A673 (cell line): ENCODE data around the gene CLEC2A. TPM values are rescaled to one million over a fixed set of nuclear protein-coding genes. Genes with fewer than 3 reads are reported as not detected.

Experiments used
- BruUV-seq: library from RNA; stranded (reverse); fragments of 400-500 nt; replicated peaks from 2 replicates; lab custom pipeline; 2021; lab: Mats Ljungman, UMichigan
- CTCF ChIA-PET: fragments of 300-600 bp; sonication (Branson Sonifier 250); formaldehyde crosslinking; loops from one replicate; lab custom pipeline; 2022; ENCODE audit warnings: antibody characterized with exemption; lab: Charles Lee
- POLR2A ChIA-PET: fragments of 300-600 bp; sonication (Branson Sonifier 250); formaldehyde crosslinking; loops from one replicate; lab custom pipeline; 2022; ENCODE audit warnings: antibody characterized with exemption; ENCODE audit not compliant: low non-redundant PET; lab: Charles Lee
- DNase-seq: peaks from one replicate; pipeline ENCODE4 v3.0.0-alpha.2; 2015; ENCODE audit warnings: low spot score
- H3K27ac ChIP-seq: fragments of 200-600 bp; sonication (generic); 2 replicates; pipeline ENCODE4 v1.5.1; 2016; ENCODE audit warnings: mixed run types, low read depth, mild to moderate bottlenecking, mixed read lengths, antibody characterized with exemption, low read length; ENCODE audit not compliant: poor library complexity, severe bottlenecking
- H3K27me3 ChIP-seq: fragments of 200-600 bp; sonication (generic); replicated peaks from 2 replicates; pipeline ENCODE4 v1.6.1; 2017; ENCODE audit warnings: mixed run types, low read depth, mild to moderate bottlenecking, mixed read lengths, antibody characterized with exemption, low read length; ENCODE audit not compliant: insufficient read depth, poor library complexity
- H3K36me3 ChIP-seq: fragments of 200-600 bp; sonication (generic); 2 replicates; pipeline ENCODE4 v1.6.1; 2016; ENCODE audit warnings: mixed run types, mild to moderate bottlenecking, mixed read lengths, antibody characterized with exemption, low read length; ENCODE audit not compliant: insufficient read depth, poor library complexity, severe bottlenecking
- H3K4me1 ChIP-seq: fragments of 200-600 bp; sonication (generic); 2 replicates; pipeline ENCODE4 v1.6.1; 2017; ENCODE audit warnings: mixed run types, mild to moderate bottlenecking, mixed read lengths, antibody characterized with exemption, low read length; ENCODE audit not compliant: insufficient read depth, poor library complexity, severe bottlenecking
- H3K4me3 ChIP-seq: fragments of 200-600 bp; sonication (generic); 2 replicates; pipeline ENCODE4 v1.5.1; 2016; ENCODE audit warnings: low read depth, mixed run types, mild to moderate bottlenecking, mixed read lengths, low read length; ENCODE audit not compliant: poor library complexity, severe bottlenecking
- H3K9me3 ChIP-seq: fragments of 200-600 bp; sonication (generic); 2 replicates; pipeline ENCODE4 v1.6.1; 2016; ENCODE audit warnings: mixed run types, low read depth, mild to moderate bottlenecking, mixed read lengths, antibody characterized with exemption, low read length; ENCODE audit not compliant: poor library complexity, severe bottlenecking
- EZH2 ChIP-seq: fragments of 200-600 bp; sonication (generic); IDR thresholded peaks from 2 replicates; pipeline ENCODE4 v1.6.1; 2017; ENCODE audit warnings: borderline replicate concordance, low read depth, mild to moderate bottlenecking, mixed read lengths, antibody characterized with exemption, low read length; ENCODE audit not compliant: poor library complexity, severe bottlenecking
- intact Hi-C: fragments of 100-400 bp; cut with micrococcal nuclease; formaldehyde crosslinking; loops from one replicate; pipeline ENCODE4 v1.10.0; 2022; ENCODE audit not compliant: unreplicated experiment
- total RNA-seq: library from RNA; stranded (reverse); gene quantifications from 2 replicates; pipeline ENCODE4 v1.2.3, GENCODE V29; 2021
- TF ChIP-seq, protein P1 (sequence below): fragments of 300-800, 200-600 bp; sonication (generic); conservative IDR thresholded peaks from 2 replicates; pipeline ENCODE4 v1.5.1; 2017; ENCODE audit warnings: low read depth, mild to moderate bottlenecking, antibody characterized with exemption, low read length, moderate library complexity, mixed read lengths

Gene CLEC2A
- total RNA-seq, 1 experiment from 2014 or later, result not detected

- Histone ChIP-seq H3K4me1 (peaks cover 4% of the 10 kb centered on the region), H3K27me3 (no peaks in the 10 kb centered on the region), H3K27ac (no peak overlapping the region), H3K36me3 (no peaks in the 10 kb centered on the region), H3K4me3 (no peak overlapping the region), H3K9me3 (no peaks in the 10 kb centered on the region)
- DNase-seq, result no peak
- no TSS peak for BruUV-seq
- intact Hi-C loops, result no loop called here
- ChIA-PET CTCF (no interaction called here), POLR2A (no interaction called here)
- no peak for TF ChIP-seq EZH2
- TF ChIP-seq, protein P1, sequence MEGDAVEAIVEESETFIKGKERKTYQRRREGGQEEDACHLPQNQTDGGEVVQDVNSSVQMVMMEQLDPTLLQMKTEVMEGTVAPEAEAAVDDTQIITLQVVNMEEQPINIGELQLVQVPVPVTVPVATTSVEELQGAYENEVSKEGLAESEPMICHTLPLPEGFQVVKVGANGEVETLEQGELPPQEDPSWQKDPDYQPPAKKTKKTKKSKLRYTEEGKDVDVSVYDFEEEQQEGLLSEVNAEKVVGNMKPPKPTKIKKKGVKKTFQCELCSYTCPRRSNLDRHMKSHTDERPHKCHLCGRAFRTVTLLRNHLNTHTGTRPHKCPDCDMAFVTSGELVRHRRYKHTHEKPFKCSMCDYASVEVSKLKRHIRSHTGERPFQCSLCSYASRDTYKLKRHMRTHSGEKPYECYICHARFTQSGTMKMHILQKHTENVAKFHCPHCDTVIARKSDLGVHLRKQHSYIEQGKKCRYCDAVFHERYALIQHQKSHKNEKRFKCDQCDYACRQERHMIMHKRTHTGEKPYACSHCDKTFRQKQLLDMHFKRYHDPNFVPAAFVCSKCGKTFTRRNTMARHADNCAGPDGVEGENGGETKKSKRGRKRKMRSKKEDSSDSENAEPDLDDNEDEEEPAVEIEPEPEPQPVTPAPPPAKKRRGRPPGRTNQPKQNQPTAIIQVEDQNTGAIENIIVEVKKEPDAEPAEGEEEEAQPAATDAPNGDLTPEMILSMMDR, result no peak
Measured at GRCh38 chr12:9872162-9872561, 60.0 kb downstream of the CLEC2A start.

DNA sequence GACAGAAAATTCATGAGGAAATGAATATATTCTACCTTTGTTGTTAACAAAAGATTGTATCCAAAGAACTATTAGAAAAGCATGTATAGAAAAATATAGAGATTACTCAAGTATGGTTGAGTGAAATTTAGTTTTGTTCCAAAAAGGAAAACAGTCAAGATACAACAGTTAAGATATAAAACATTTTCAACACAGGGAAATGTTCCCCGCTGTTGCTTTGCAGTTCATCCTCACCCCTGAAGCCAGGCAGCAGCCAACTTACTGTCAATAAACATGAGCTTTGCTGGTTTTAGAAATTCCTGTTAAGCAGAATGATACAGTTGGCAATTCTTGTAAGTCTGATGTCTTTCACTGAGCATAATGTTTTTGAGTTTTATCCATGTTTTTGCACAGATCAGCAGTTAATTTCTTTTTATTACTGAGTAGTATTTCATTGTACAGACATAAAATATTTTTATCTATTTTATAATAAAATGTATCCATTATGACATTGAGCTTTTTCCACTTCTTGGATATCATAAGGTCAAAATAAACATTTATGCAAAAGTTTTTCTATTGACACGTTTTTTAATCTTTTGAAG, 61.8 kb downstream of the CLEC2A start:
- no TSS peak for BruUV-seq
- peak overlapping the region; percentile 53 for H3K4me3 ChIP-seq

DNA sequence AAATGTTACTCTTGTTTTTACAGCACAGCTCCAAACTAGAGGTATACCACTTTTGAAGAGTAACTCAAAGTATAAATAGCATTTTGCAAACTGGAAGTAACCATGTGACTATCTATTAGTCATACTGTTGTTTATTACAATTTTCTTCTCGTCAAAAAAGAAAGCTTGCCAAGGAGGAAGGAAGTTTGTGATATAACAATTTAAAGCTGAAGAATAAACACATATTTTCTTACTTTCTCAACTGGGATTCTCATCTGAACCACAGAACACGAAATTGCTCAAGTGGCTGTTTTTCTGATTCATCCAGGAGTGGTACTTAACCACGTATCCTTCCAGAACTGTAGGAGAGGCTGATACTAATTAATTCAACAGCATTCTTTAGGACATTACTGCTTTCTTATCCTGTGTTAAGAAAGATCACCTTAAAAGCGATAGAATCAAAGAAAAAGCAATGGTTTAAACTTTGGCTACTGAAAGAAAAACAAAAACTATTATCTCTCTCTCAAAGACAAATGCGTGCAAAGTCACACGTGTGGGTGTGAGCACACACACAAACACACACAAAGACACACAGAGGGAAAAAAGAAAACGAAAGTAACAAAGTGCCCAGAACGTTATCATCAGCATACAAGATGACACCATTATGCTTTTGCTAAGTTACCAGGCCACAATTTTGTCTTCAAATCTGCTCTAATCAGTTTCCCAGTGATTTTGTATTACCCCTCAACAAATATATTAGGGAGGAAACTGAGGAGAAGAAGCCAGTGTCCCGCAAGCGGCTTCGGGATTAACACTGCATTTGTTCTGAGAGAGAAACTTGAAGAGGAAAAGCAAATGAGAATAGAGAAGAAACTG, 62.6 kb downstream of the CLEC2A start, which contains the start of gene CLEC2B:
Gene CLEC2B (minus strand): TSS at position 48 of the 855 bp plus-strand sequence.
- peak within 1 kb of the TSS; percentile 74 for H3K27ac ChIP-seq
- peak; percentile 74 for DNase-seq
- ChIA-PET POLR2A (no interaction called here), CTCF (no interaction called here)
- H3K9me3 ChIP-seq, result no peaks in the 10 kb centered on the region
- intact Hi-C loops, result no loop called here
- peak within 1 kb of the TSS; percentile 53 for H3K4me3 ChIP-seq
- H3K4me1 ChIP-seq, result peaks cover 4% of the 10 kb centered on the region
- TF ChIP-seq EZH2, result no peak
- TF ChIP-seq, protein P1, result no peak
- no peaks in the 10 kb centered on the region for H3K27me3 ChIP-seq
- no peaks in the 10 kb centered on the region for H3K36me3 ChIP-seq
- no TSS peak for BruUV-seq

More for the DNA sequence above, 61.8 kb downstream of the CLEC2A start:
- peak overlapping the region; percentile 74 for H3K27ac ChIP-seq
- no peaks in the 10 kb centered on the region for H3K27me3 ChIP-seq
- no peak for TF ChIP-seq EZH2
- TF ChIP-seq, protein P1, result no peak
- intact Hi-C loops, result no loop called here
- peaks cover 4% of the 10 kb centered on the region for H3K4me1 ChIP-seq
- ChIA-PET POLR2A (interaction anchor here (0.6 kb wide), 1 partner anchor 40 kb away, joined by 4 read pairs; no protein-coding TSS in a partner anchor), CTCF (no interaction called here)
- H3K9me3 ChIP-seq, result no peaks in the 10 kb centered on the region
- no peaks in the 10 kb centered on the region for H3K36me3 ChIP-seq
- peak; percentile 37 for DNase-seq
